Sigmoid colon (tissue), 7 donors: Measurements from ENCODE around the gene ESD. TPM values are rescaled to one million over a fixed set of nuclear protein-coding genes. Genes with fewer than 3 reads are reported as not detected.
"Not testable (repeated sequence)": the region's sequence is repeated elsewhere in the genome, so short reads cannot be mapped to it uniquely, and the experiment has no call there.

Experiments used
- DNase-seq: peaks from one replicate; pipeline ENCODE4 v3.0.0-alpha.2; 2019
- H3K27ac ChIP-seq, 4 donors: fragments of 200-600 bp; sonication (generic); one replicate each; pipeline ENCODE4 v1.5.1; 2016 to 2019; ENCODE audit warnings: mild to moderate bottlenecking in 1 of 4
- H3K27me3 ChIP-seq, 3 donors: fragments of 200-600 bp; sonication (generic); one replicate each; pipeline ENCODE4 v1.5.1; 2019; ENCODE audit warnings: mild to moderate bottlenecking in 1 of 3
- H3K36me3 ChIP-seq, 4 donors: fragments of 200-600 bp; sonication (generic); one replicate each; pipeline ENCODE4 v1.5.1; 2016 to 2019
- H3K4me1 ChIP-seq, 4 donors: fragments of 200-600 bp; sonication (generic); one replicate each; pipeline ENCODE4 v1.5.1; 2017 to 2019
- H3K4me3 ChIP-seq, 4 donors: fragments of 200-600 bp; sonication (generic); one replicate each; pipeline ENCODE4 v1.5.1; 2017 to 2019; ENCODE audit warnings: mild to moderate bottlenecking in 2 of 4, moderate library complexity in 1 of 4
- H3K9me3 ChIP-seq, 4 donors: fragments of 200-600 bp in 3 of 4; sonication (generic) in 3 of 4; one replicate each; pipeline versions ENCODE4 v1.5.1 to v1.6.1; 2013 to 2019
- EP300 ChIP-seq, 4 donors: sonication (generic); formaldehyde crosslinking; IDR thresholded peaks; one replicate each; pipeline ENCODE4 v1.6.1; 2017; ENCODE audit warnings: antibody characterized with exemption in 4 of 4
- POLR2A ChIP-seq, 2 donors: fragments of 450-650 bp; IDR thresholded peaks; one replicate each; pipeline ENCODE4 v1.6.1; 2016; ENCODE audit warnings: antibody characterized with exemption in 2 of 2, mild to moderate bottlenecking in 2 of 2, moderate library complexity in 2 of 2
- POLR2AphosphoS5 ChIP-seq, 4 donors: sonication (generic); formaldehyde crosslinking; IDR thresholded peaks; one replicate each; pipeline ENCODE4 v1.6.1; 2017; ENCODE audit warnings: antibody characterized with exemption in 4 of 4
- WGBS, 2 donors: extraction: QIAGEN DNeasy Blood & Tissue Kit; methylation state at CpG; one replicate each; pipeline ENCODE4 v1.1.7; 2013; 5-methylcytosine and 5-hydroxymethylcytosine counted together
- intact Hi-C: fragments of 100-400 bp; cut with DNase I; formaldehyde crosslinking; loops from one replicate; pipeline ENCODE4 v1.15.1; 2023
- polyA plus RNA-seq, 3 donors: library from polyadenylated mRNA; stranded (reverse); fragments of 200-250 nt; gene quantifications; one replicate each; pipeline ENCODE4 v1.2.3, GENCODE V29; 2013
- total RNA-seq, 4 donors: library from RNA; depleted of rRNA; stranded (reverse); fragments of >200 nt; gene quantifications; one replicate each; pipeline ENCODE4 v1.1.0, GENCODE V29; 2016
- TF ChIP-seq, protein P1 (sequence below), 4 experiments: fragments of 450-650 bp in 3 of 4; fragments of 200-600 bp in 1 of 4; IDR thresholded peaks; one replicate each; pipeline ENCODE4 v1.5.1; 2016 to 2019; ENCODE audit warnings: antibody characterized with exemption in 4 of 4, mild to moderate bottlenecking in 3 of 4, moderate library complexity in 2 of 4
- donor health status: healthy with polysubstance abuse.
- donor health status: Bipolar disorder and iron deficiency.
- donor health status: healthy.

ESD gene
- total and polyA plus RNA-seq, 7 donors: 89.5 to 150 (median 131) TPM

GRCh38 chr13:46775385-46776107 is 21.4 kb downstream of the ESD start:
- 29 to 76% methylated on average over 8 of the region's 8 CpGs for whole genome bisulfite sequencing, 2 donors
- no peak for TF ChIP-seq POLR2A (IDR thresholded peaks at IDR 0.05)
- TF ChIP-seq, protein P1, sequence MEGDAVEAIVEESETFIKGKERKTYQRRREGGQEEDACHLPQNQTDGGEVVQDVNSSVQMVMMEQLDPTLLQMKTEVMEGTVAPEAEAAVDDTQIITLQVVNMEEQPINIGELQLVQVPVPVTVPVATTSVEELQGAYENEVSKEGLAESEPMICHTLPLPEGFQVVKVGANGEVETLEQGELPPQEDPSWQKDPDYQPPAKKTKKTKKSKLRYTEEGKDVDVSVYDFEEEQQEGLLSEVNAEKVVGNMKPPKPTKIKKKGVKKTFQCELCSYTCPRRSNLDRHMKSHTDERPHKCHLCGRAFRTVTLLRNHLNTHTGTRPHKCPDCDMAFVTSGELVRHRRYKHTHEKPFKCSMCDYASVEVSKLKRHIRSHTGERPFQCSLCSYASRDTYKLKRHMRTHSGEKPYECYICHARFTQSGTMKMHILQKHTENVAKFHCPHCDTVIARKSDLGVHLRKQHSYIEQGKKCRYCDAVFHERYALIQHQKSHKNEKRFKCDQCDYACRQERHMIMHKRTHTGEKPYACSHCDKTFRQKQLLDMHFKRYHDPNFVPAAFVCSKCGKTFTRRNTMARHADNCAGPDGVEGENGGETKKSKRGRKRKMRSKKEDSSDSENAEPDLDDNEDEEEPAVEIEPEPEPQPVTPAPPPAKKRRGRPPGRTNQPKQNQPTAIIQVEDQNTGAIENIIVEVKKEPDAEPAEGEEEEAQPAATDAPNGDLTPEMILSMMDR (IDR thresholded peaks at IDR 0.05): no peak
- TF ChIP-seq POLR2AphosphoS5 (IDR thresholded peaks at IDR 0.05): no peak
- TF ChIP-seq EP300 (IDR thresholded peaks at IDR 0.05): no peak
- Histone ChIP-seq H3K4me3 (no peak overlapping the region), H3K36me3 (peaks cover 0 to 98% (median 29%) of the 10 kb centered on the region in 4 donors), H3K9me3 (no peaks in the 10 kb centered on the region), H3K27me3 (no peaks in the 10 kb centered on the region), H3K27ac (peak overlapping the region in 1 of 4 donors; percentile 49), H3K4me1 (no peaks in the 10 kb centered on the region)
- DNase-seq: no peak
- intact Hi-C loops: no loop called here

- no peak overlapping the region for H3K4me3 ChIP-seq
- H3K4me1 ChIP-seq: no peaks in the 10 kb centered on the region
- H3K9me3 ChIP-seq: no peaks in the 10 kb centered on the region
- H3K27ac ChIP-seq: no peak overlapping the region
- H3K36me3 ChIP-seq: peaks cover 0 to 92% (median 21%) of the 10 kb centered on the region in 4 donors
- TF ChIP-seq EP300 (IDR thresholded peaks at IDR 0.05) (no peak), POLR2AphosphoS5 (IDR thresholded peaks at IDR 0.05) (no peak), POLR2A (IDR thresholded peaks at IDR 0.05) (no peak)
- TF ChIP-seq, protein P1 (IDR thresholded peaks at IDR 0.05): no peak
- no peak for DNase-seq
- 75 to 87% methylated on average over 2 of the region's 2 CpGs for WGBS, 2 donors
- intact Hi-C loops: no loop called here
- H3K27me3 ChIP-seq: no peaks in the 10 kb centered on the region
These were observed 23.4 kb downstream of the ESD start for GRCh38 chr13:46773541-46773940.

- H3K36me3 ChIP-seq: peaks cover 0 to 75% (median 10%) of the 10 kb centered on the region in 4 donors
These were observed 25.3 kb downstream of the ESD start for GRCh38 chr13:46771693-46772092.

DNA sequence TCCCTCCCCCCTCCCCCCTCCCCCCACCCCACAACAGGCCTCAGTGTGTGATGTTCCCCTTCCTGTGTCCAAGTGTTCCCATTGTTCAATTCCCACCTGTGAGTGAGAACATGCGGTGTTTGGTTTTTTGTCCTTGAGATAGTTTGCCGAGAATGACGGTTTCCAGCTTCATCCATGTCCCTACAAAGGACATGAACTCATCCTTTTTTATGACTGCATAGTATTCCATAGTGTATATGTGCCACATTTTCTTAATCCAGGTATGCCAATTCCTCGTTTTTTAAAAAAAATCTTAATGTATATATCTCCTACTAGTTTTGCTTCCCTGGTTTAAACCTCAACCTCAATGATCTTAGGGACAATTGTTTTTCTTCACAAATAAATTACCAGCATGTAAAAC is 27.0 kb downstream of the ESD start:
- H3K4me3 ChIP-seq, H3K4me1 ChIP-seq, H3K27ac ChIP-seq, H3K27me3 ChIP-seq, H3K9me3 ChIP-seq, DNase-seq, intact Hi-C loops: not testable (repeated sequence)
- 89 to 95% methylated on average over 3 to 4 of the region's 4 CpGs for WGBS, 2 donors
- peaks cover 0 to 57% (median 0%) of the 10 kb centered on the region in 4 donors for H3K36me3 ChIP-seq

More at GRCh38 chr13:46771693-46772092, 25.3 kb downstream of the ESD start:
- TF ChIP-seq POLR2A (IDR thresholded peaks at IDR 0.05) (no peak), EP300 (IDR thresholded peaks at IDR 0.05) (no peak)
- TF ChIP-seq, protein P1 (IDR thresholded peaks at IDR 0.05): no peak
- Histone ChIP-seq H3K27ac (no peak overlapping the region), H3K4me1 (no peaks in the 10 kb centered on the region), H3K4me3 (no peak overlapping the region), H3K27me3 (no peaks in the 10 kb centered on the region), H3K9me3 (no peaks in the 10 kb centered on the region)
- DNase-seq: no peak
- intact Hi-C loops: no loop called here

- Histone ChIP-seq H3K9me3 (no peaks in the 10 kb centered on the region), H3K27me3 (no peaks in the 10 kb centered on the region), H3K36me3 (no peaks in the 10 kb centered on the region), H3K4me1 (no peaks in the 10 kb centered on the region), H3K27ac (no peak overlapping the region), H3K4me3 (no peak overlapping the region)
- intact Hi-C loops: no loop called here
- no peak for DNase-seq
- 39 to 79% methylated on average over 5 of the region's 5 CpGs for WGBS, 2 donors
- TF ChIP-seq, protein P1 (IDR thresholded peaks at IDR 0.05): no peak
- TF ChIP-seq EP300 (IDR thresholded peaks at IDR 0.05) (no peak), POLR2A (IDR thresholded peaks at IDR 0.05) (no peak), POLR2AphosphoS5 (IDR thresholded peaks at IDR 0.05) (no peak)
These were observed 35.1 kb downstream of the ESD start for GRCh38 chr13:46761866-46762265.
